ENCODE data around the gene ARHGAP20. TPM values are rescaled to one million over a fixed set of nuclear protein-coding genes. Genes with fewer than 3 reads are reported as not detected.

The ARHGAP20 gene, protein sequence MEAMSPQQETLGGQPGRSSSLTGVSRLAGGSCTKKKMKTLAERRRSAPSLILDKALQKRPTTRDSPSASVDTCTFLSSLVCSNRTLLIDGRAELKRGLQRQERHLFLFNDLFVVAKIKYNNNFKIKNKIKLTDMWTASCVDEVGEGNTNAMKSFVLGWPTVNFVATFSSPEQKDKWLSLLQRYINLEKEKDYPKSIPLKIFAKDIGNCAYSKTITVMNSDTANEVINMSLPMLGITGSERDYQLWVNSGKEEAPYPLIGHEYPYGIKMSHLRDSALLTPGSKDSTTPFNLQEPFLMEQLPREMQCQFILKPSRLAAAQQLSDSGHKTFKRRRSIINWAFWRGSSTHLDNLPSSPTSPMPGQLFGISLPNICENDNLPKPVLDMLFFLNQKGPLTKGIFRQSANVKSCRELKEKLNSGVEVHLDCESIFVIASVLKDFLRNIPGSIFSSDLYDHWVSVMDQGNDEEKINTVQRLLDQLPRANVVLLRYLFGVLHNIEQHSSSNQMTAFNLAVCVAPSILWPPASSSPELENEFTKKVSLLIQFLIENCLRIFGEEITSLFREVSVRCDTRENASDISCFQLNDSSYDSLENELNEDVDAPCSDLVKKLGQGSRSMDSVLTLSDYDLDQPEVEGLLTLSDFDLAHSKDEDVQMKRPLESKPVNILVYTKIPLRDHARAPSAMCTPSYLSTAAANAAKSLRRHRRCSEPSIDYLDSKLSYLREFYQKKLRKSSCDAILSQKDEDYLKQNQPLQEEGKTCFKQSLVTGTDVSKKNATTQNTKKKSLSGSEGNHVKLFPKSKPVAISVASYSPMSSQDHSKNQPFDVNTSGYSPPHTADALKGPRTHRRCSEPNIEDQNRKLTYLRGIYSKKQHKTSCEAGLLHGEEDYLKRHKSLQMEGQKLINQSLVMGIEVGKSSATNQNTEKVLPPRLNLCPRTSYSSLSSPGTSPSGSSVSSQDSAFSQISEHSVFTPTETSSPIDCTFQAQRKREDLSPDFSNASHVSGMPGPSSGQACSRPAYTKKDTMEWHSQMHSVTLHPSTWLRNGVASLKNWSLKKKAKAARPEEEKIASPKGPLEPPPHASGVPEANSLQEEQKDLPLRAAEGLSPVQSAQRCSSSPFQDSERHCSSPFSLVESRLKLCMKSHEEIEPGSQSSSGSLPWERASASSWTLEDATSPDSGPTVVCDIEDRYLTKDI
- 1 to 10 TPM in 1 of 10 donors, under 1 TPM in 9; 0.20 to 1.3 (median 0.34) TPM for total RNA-seq
- polyA plus RNA-seq: under 1 TPM; 0.14 to 0.15 TPM
- long read RNA-seq, donor 1: 0 reads
- long read RNA-seq, donor 2: 0 reads
- long read RNA-seq, donor 3, partial matches to known transcripts: 0 of 1 reads
- long read RNA-seq, donor 3, other reads (novel, unspliced or antisense): 1 of 1 reads

DNA sequence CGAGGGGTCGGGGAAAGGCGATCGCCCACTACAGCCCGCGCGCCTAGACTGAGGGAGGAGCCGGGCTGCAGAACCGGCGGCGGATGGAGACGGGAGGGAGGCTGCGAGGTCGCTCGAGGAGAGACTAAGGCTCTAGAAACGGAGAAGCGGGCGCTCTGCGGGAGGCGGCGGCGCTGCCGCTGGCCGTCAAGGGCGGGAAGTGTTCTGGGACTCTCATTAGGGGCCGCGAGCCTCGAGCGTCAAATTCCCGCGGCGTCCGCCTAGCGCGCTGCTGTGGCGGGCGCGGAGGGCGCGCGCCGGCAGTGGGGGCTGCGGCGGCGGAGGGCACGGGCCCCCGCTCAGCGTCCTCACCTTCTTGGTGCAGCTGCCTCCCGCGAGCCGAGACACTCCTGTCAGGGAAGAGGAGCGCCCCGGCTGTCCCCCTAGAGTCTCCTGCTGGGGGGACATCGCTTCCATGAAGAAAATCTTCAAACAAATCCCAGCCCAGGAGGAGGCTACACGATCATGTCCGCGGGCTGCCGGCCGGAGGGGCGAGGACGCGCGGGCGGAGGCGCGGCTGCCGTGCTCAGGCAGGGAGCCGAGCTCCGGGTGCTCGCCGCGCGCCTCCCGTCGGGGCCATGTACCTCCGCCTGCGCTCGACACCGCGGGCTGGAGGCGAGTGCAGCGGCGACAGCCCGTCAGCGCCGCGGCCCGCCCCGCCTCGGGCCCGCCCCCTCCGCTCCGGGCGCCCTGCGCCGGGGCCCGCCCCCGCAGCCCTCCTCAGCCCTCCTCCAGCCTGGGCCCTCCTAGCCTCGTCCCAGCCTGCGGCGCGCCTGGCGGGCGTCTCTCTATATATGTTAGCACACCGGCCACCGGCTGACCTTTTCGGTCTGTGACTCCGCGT, at the start of gene ARHGAP20:
Gene ARHGAP20 (minus strand): TSS at position 662 of the 883 bp plus-strand sequence. CDS start 206 bp downstream, at position 456.
- Histone ChIP-seq H3K27me3 (peaks cover 6 to 81% (median 50%) of the 10 kb centered on the region in 7 donors), H3K27ac (peak within 1 kb of the TSS in 4 of 10 donors; percentile 19 to 50 (median 35)), H3K9me3 (no peaks in the 10 kb centered on the region), H3K4me3 (peak within 1 kb of the TSS; percentile 33 to 71 (median 56)), H3K36me3 (no peaks in the 10 kb centered on the region), H3K4me1 (peaks cover 0 to 31% (median 23%) of the 10 kb centered on the region in 9 donors)
- intact Hi-C loops (cut with DNase I): no loop called here
- 0 to 1% methylated on average over 96 to 109 of the region's 109 CpGs for WGBS, 2 donors
- TF ChIP-seq, protein P1, sequence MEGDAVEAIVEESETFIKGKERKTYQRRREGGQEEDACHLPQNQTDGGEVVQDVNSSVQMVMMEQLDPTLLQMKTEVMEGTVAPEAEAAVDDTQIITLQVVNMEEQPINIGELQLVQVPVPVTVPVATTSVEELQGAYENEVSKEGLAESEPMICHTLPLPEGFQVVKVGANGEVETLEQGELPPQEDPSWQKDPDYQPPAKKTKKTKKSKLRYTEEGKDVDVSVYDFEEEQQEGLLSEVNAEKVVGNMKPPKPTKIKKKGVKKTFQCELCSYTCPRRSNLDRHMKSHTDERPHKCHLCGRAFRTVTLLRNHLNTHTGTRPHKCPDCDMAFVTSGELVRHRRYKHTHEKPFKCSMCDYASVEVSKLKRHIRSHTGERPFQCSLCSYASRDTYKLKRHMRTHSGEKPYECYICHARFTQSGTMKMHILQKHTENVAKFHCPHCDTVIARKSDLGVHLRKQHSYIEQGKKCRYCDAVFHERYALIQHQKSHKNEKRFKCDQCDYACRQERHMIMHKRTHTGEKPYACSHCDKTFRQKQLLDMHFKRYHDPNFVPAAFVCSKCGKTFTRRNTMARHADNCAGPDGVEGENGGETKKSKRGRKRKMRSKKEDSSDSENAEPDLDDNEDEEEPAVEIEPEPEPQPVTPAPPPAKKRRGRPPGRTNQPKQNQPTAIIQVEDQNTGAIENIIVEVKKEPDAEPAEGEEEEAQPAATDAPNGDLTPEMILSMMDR (IDR thresholded peaks at IDR 0.05): no peak
- DNase-seq (peak; percentile 53 to 71), ATAC-seq (peak; percentile 91 to 96 (median 92))

DNA sequence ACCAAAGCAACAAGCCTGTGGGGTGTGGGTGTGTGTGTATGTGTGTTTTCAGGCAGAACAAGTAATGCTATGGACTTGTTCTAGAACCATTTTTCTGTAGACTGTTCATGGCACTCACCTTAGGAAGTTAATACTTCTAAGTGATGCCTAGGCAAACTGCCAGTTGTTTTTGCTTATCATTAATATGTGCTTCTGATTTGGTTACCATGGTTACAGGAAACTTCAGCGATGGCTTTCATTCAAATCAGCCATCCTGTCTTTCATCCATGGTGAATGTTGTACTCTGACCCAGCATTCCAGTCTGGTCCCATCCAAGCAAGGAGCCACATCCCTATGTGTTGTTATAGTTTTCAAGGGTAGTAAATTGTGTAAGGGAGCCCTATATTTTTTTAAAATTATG, 49.8 kb upstream of the ARHGAP20 start:
- Histone ChIP-seq H3K27ac (no peak overlapping the region), H3K27me3 (no peaks in the 10 kb centered on the region), H3K4me1 (peaks cover 0 to 8% (median 6%) of the 10 kb centered on the region in 9 donors), H3K4me3 (no peak overlapping the region), H3K9me3 (no peaks in the 10 kb centered on the region), H3K36me3 (no peaks in the 10 kb centered on the region)
- intact Hi-C loops (cut with DNase I): no loop called here
- WGBS, 2 donors: 45 to 47% methylated on average over 1 of the region's 1 CpG
- TF ChIP-seq, protein P1 (IDR thresholded peaks at IDR 0.05): no peak
- DNase-seq: no peak
- no peak for ATAC-seq

DNA sequence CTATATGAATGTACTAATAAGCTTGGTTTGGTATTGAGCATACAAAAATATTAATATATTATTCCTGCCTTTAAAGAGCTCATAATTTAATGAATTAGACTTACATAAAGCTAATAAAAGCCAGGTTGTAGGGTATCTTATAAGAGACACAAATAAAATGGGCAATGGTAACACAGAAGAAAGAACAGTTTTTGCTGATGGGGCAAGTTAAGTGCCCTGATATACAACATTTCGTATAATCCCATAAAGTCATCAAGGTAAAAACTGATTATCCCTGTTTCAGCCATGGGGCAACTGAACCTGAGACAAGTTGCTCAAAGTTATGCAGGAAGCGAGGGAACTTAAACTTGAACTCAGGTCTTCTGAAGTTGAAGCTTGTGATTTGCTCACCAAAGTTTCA, 48.9 kb upstream of the ARHGAP20 start:
- 90 to 94% methylated on average over 2 of the region's 2 CpGs for WGBS, 2 donors
- DNase-seq (no peak), ATAC-seq (no peak)
- Histone ChIP-seq H3K4me3 (no peak overlapping the region), H3K27me3 (no peaks in the 10 kb centered on the region), H3K4me1 (peaks cover 0 to 8% (median 6%) of the 10 kb centered on the region in 9 donors), H3K36me3 (no peaks in the 10 kb centered on the region), H3K9me3 (no peaks in the 10 kb centered on the region), H3K27ac (no peak overlapping the region)
- TF ChIP-seq, protein P1 (IDR thresholded peaks at IDR 0.05): no peak
- intact Hi-C loops (cut with DNase I): no loop called here
